GM18505 (cell line): ENCODE measurements around the gene RNF207.

Source experiments
- ATAC-seq: cut with Tn5 transposase; IDR thresholded peaks from one replicate; pipeline ENCODE4 v1.9.1; 2021; ENCODE audit not compliant: unreplicated experiment
- POLR2A ChIP-seq: IDR thresholded peaks from 4 replicates; pipeline ENCODE4 v1.6.1; 2011; ENCODE audit warnings: borderline replicate concordance; ENCODE audit not compliant: insufficient read depth, insufficient read length; ENCODE audit errors: extremely low read depth

The RNF207 gene

DNA sequence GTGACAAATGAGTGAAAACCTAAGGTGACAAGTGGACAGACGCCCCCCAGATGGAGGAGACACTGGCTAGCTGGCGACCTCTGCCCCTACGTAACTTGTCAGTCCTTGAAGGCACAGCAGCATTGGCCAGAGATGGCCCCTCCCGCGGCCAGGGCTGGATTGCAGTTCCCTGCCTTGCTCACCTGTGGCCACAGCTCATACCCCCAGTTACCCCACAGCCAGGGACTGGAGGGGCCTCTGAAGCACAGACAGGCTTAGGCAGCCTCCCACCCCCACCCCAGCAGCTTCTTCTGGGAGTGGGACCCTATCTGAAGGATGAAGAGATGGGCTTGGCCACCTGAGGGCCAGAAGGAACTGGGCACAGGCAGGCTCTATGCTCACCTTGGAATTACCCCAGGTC lies 41.7 kb downstream of the RNF207 start:
- ATAC-seq: no peak

DNA sequence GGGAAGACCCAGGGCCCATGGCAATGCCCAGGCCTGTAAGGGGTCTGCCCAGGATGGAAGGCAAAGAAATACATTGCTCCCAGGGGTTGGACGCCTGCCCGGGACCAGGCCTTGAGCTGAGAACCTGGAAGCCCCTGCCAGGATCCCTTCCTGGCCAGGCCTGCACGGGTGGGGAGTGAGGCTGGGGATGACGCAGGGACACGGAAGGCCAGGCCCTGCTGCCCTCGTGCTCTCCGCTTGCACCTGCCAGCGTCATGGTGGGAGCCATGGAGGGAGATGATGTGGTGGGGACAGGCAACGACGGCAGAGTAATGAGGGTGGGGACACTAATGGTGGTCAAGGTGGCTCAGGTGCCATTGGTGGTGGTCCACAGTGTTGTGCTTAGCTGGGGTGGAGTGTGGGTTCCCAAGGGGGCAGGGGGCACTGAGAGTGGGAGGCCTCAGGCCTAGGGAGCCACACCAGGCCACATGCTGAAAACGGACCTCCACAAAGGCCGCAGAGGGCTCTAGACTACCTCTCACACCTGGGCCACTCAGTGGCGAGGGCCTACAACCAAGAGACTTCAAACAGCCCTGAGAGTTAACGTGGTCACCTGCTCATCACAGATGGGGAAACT lies 42.4 kb downstream of the RNF207 start:
- ATAC-seq: no peak
- no peak for TF ChIP-seq POLR2A

More for the DNA sequence above, 41.7 kb downstream of the RNF207 start:
- no peak for TF ChIP-seq POLR2A

DNA sequence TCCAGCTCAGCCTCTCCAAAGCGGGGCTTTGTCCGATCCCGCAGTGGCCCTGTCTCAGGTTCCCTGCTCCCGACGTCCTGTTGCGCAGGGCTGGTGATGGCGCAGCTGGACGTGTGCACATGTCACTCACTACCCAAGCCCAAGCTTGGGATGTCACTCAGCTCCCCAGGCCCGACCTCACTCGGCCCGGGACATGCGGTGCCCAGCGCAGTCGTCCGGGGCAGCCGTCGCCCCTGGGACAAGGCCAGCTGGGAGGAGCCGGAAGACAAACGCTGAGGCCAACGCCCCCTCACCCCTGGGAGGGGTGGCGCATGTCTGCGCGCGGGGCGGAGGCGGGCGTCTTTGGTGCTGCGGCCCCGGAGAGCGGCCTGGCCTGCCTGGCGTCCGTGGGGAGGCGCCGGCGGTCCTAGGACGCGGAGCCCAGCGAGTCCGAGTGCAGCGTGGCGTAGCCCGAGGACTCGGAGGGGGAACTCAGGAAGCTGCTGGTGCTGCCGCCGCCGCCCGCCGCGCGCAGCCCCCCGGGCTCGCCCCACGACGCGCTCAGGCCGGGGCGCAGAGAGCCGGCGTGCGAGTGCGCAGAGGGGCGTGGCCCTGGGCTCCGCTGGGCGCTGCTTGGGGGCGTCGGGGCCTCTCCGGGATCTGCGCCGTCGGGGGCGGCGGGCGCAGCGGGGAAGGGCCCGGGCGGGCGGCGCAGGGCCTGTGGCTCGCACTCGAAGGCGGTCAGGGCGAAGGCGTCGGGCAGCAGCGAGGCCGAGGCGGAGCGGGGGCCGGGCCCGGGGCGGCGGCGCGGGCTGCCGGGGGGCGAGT lies 43.2 kb downstream of the RNF207 start:
- no peak for ATAC-seq
- no peak for TF ChIP-seq POLR2A

DNA sequence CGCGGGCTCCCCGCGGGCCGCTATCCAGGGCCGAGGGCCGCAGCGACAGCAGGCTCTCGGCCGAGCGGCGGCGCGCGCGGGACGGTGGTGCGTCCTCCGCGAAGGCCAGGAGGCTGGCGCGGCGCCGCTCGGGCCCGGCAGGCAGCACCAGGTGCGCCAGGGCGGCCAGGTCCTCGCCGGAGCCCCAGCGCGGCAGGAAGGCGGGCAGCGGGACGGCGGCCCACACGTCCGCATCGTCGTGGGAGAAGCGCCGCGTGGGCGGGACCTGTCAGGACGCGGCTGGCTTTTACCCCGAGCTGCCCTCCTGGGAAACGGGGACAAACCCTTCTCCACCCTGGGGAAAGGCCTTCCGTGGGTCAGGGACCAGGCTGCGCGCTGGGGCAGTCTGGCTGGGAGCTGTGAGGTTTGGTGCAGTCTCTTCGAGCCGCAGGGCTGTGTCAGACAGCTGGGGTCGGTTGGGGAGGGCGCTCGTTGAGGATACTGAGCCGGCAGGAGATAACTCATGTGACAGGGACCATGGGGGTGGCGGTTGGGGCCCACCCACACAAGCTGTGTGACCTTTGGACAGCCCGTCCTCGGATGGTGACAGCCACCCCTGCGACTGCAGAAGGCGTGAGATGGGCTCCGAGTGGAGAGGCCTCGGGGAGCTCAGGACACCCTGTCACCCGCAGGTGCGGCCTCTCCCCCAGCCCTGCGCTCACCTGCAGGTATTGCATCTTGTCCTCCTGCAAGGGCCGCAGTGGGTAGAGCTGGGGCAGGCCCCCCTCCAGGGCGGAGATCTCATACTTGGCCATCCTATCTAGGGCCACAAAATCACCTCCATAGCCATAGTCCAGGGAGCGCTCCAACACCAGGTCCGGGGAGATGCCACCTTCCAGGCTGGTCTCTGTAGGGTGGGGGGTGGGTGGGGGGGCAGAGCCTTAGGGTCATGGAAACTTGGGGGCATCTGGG lies 44.1 kb downstream of the RNF207 start:
- no peak for TF ChIP-seq POLR2A
- ATAC-seq: no peak

DNA sequence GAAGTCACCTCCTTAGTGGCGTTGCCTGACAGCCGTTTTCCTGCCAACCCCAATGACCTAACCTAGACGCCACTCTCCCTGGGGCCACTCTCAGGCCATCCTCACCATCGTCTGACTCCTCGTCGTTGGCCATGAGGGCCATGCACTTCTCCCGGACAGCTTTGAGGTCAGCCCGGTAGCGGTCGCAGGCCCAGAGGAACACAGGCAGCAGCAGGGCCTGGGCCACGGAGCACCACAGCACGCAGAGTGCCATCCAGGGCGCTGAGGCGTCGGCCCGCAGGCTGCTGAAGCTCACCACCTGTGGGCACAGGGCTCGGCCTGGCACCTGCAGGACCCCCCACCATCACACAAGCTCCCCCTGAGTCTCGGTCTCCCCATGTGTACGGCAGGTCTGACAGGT lies 45.3 kb downstream of the RNF207 start:
- ATAC-seq: no peak
- no peak for TF ChIP-seq POLR2A

DNA sequence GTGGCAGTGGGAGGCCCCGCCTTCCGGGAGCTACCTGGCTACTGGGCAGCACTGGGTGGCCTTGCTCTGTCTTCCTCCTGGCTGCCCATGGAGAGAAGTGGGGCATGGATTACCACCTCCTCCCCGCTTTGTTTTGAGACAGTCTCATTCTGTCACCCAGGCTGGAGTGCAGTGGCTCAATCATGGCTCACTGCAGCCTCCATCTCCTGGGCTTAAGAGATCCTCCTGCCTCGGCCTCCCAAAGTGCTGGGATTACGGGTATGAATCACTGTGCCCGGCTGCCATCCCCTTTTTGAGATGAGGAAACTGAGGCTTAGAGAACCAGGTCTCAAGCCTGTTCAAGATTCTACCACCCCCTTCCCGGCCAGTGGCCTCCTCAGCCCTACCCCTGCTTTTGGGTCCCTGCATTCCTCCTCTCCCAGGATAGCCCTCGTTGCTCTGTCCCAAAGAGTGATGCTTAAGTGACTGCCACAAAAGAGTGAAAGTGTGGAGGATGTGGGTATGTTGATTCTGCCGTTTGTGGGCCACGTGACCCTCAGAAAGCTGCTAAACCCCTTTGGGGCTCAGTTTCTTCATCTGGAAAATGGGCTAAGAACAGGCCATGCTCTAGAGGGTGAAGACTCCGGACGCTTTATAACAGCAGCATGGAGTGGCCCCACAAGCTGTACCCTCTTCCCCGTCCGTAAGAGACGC lies 45.9 kb downstream of the RNF207 start:
- ATAC-seq: no peak

DNA sequence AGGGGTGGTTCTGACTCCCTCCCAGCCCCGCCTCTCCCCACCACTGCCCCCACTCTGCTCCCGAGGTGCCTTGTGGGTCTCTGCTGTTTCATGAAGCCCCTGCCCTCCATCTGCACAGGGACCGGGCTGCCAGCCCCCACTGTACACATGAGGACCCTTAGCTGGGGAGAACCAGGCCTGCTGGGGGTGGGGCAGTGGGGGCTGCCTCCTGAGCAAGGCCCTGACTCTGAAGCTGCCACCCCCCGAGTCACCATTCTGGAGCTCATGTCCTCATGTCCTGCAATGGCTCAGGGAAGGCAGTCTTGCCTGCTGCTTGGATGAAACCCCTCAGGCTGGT lies 46.4 kb downstream of the RNF207 start:
- TF ChIP-seq POLR2A: no peak
- ATAC-seq: no peak

More for the DNA sequence above, 45.9 kb downstream of the RNF207 start:
- TF ChIP-seq POLR2A: no peak

DNA sequence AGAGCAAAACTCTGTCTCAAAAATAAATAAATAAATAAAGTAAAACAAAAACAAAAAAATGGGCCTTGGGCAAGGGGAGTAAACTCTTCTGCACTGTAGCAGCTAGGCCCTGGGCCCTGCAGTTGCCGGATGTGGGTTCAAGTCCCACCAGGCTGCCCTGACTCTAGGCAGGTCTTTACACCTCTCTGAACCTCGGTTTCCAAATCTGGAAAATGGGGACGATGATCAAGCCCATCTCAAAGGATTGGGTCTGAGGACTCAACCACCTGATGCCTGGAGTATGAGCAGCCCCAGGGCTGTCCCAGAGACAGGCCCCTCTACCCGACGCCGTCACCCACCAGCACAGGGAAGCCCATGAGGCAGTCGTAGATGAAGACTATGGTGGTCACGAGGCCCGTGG lies 47.5 kb downstream of the RNF207 start:
- no peak for TF ChIP-seq POLR2A
- ATAC-seq: no peak

DNA sequence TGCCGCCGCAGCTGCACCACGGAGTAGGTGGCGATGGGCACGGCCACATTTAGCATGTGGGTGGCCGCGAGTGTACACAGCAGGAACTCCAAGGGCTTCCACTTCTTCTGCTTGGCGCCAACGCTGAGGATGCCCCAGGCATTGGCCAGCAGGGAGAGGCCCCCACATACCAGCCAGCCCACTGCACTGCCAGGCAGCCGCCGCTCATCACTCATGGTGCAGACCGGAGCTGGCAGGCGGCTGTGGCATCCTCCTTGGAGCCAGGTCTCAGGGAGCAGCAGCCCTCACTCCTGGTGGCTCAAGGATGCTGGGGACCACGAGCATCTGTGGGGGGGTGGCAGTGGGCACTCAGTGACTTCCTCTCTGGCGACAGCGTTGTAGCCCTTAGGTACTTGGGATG lies 48.8 kb downstream of the RNF207 start:
- no peak for TF ChIP-seq POLR2A
- ATAC-seq: no peak

DNA sequence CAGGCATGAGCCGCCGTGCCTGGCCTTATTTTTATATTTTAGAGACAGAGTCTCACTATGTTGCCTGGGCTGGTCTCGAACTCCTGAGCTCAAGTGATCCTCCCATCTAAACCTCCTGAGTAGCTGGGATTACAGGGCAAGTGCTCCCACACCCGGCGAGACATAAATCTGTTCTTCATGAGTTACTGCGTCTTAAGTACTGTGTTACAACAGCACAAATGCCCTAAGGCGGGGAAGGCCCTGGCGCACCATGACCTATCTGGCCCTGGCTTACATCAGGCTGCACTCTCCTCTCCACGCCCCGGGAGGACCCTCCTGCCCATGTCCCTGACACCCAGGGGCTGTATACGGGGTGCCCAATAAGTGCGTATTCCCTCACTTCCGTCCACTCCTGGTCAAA lies 50.7 kb downstream of the RNF207 start:
- no peak for TF ChIP-seq POLR2A
- ATAC-seq: no peak

DNA sequence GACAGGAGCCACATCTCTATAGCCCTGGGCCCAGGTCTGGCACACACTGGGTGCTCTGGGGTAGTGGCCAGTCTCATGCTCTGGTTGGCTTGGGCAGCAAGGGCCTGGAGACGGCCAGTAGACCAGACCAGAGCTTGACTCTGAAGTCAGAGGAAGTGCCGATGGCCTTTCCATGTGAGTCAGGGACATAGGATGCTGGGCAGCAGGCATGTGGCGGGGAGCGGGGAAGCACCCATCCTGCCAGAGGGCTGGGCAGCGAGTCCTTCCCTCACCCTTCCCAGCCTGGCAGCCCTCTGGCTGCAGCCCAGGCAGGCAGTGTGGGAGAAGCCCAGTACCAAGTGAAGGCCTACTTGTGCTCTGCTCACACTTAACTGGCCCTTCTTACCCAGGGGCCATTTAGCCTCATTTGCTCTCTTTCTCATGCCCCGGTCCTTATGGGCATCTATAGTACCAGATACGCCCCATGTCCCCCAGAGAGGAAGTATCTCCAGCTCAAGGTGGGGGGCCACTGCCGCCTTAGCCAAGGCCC lies 51.7 kb downstream of the RNF207 start:
- TF ChIP-seq POLR2A: no peak
- ATAC-seq: no peak

DNA sequence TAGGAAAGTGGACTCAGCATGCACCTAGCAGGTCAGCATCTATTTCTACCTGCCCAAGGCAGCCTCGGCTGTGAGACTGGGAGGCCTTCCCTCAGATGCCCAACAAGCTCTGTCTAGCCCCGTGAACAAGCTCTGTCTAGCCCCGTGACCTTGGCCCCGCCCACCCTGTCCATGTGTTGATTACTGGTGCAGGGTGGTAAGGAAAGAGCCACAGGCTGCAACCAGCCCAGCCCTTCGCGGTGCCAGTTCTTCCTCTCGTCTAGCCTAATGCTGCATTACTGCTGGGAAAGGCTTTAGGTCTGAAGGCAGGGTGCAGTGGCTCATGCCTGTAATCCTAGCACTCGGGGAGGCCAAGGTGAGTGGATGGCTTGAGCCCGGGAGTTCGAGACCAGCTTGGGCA lies 52.8 kb downstream of the RNF207 start:
- no peak for ATAC-seq
- no peak for TF ChIP-seq POLR2A
